ENCODE measurements around the gene CTCFL.

- TF ChIP-seq POLR2AphosphoS5 (IDR thresholded peaks at IDR 0.05; ENCODE audit: low read depth, low read length) (no peak), POLR2A (IDR thresholded peaks at IDR 0.05; ENCODE audit: low read depth, low read length) (no peak), TAF1 (IDR thresholded peaks at IDR 0.05; ENCODE audit: borderline replicate concordance, low read depth, low read length) (no peak)
Measured at GRCh38 chr20:57512432-57512831, 12.5 kb downstream of the CTCFL start.
